HAP-1 (cell line): ENCODE results near the gene MCUB.
"Not testable (repeated sequence)": the region's sequence is repeated elsewhere in the genome, so short reads cannot be mapped to it uniquely, and the experiment has no call there.

ENCODE experiments used
- DNase-seq, 2 experiments: peaks; one replicate each; pipeline ENCODE4 v3.0.0-alpha.2; 2016 to 2020; ENCODE audit warnings: low spot score in 2 of 2
- H3K27me3 ChIP-seq: fragments of 250-450 bp; sonication (Bioruptor Pico); 2 replicates; pipeline ENCODE4 v1.5.1; 2020; ENCODE audit warnings: low read depth, mild to moderate bottlenecking, moderate library complexity
- H3K36me3 ChIP-seq: fragments of 250-450 bp; sonication (Bioruptor Pico); replicated peaks from 2 replicates; pipeline ENCODE4 v1.5.1; 2020; ENCODE audit warnings: mild to moderate bottlenecking
- H3K4me1 ChIP-seq: fragments of 250-450 bp; sonication (Bioruptor Pico); 2 replicates; pipeline ENCODE4 v1.5.1; 2020; ENCODE audit warnings: mild to moderate bottlenecking
- H3K4me3 ChIP-seq: fragments of 250-450 bp; sonication (Bioruptor Pico); 2 replicates; pipeline ENCODE4 v1.5.1; 2020; ENCODE audit warnings: mild to moderate bottlenecking, moderate library complexity
- H3K9me3 ChIP-seq: fragments of 250-450 bp; sonication (Bioruptor Pico); 2 replicates; pipeline ENCODE4 v1.5.1; 2020; ENCODE audit warnings: mild to moderate bottlenecking, moderate library complexity
- in situ Hi-C: fragments of 300-500 bp; cut with MboI; formaldehyde crosslinking; loops from 3 replicates; pipeline ENCODE4 v1.14.3; 2020; ENCODE audit warnings: low sequenced_read_pairs, inconsistent platforms, mixed read lengths

Gene MCUB, protein sequence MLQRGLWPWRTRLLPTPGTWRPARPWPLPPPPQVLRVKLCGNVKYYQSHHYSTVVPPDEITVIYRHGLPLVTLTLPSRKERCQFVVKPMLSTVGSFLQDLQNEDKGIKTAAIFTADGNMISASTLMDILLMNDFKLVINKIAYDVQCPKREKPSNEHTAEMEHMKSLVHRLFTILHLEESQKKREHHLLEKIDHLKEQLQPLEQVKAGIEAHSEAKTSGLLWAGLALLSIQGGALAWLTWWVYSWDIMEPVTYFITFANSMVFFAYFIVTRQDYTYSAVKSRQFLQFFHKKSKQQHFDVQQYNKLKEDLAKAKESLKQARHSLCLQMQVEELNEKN

DNA sequence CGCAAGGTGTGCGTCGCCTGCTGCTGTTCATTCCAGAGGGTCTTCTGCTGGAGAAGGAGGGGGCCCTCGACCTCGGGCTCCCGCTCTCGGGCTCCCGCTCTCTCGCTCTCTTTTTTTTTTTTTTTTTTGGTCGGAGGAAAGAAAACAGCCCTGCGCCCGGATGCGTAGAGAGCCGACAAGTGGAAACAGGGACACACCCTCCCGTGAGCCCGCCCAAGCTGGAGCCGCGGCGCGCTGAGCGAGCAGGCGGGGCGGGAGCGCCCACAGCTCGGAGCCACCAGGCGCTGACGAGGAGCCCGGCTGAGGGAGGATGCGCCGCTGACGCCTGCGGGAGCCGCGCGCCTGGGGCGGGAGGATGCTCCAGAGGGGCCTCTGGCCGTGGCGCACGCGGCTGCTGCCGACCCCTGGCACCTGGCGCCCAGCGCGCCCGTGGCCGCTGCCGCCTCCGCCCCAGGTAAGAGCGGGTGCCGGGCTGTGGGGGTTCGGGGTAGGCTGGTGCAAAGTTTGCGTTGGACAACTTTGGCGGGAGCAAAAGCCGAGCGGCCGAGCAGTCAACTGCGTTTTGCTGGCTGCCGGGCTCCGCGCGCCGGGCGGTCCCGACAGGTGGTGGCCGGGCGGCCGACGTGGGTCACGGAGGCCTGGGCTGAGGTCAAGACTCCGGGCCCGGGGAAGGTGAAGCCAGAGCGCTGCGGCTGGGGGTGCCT is at the start of gene MCUB:
Gene MCUB (plus strand): TSS at position 264 of the 704 bp plus-strand sequence. CDS start 92 bp downstream, at position 356.
- Histone ChIP-seq H3K9me3 (no peaks in the 10 kb centered on the region), H3K4me3 (peak within 1 kb of the TSS; percentile 55), H3K27me3 (no peaks in the 10 kb centered on the region), H3K4me1 (peaks cover 8% of the 10 kb centered on the region), H3K36me3 (no peaks in the 10 kb centered on the region)
- DNase-seq = peak; percentile 89 to 90
- in situ Hi-C loops = no loop called here

DNA sequence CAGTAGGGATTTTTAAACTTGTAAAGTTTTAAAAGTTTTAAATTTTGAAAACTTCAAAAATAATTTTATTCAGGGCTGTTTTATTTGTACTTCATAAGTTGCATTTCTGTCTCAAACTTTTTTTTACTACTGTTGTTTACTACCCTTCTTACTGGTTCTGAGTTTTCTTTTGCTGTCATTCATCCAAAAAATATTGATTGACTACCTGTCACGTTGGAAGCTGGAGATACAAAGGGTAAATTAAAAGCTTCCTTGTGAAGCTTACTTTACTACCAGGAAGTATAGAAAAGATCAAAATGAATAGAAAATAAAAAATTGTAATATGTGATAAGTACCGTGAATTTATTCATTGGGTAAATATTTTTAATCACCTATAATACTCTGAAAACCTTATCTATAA is 49.4 kb upstream of the MCUB start:
- no peak for DNase-seq
- Histone ChIP-seq H3K27me3 (no peaks in the 10 kb centered on the region), H3K4me1 (no peaks in the 10 kb centered on the region; the same call in 1 of the 2 replicates), H3K9me3 (no peaks in the 10 kb centered on the region), H3K4me3 (no peak overlapping the region), H3K36me3 (peaks cover 38% of the 10 kb centered on the region)
- in situ Hi-C loops = no loop called here

GRCh38 chr4:109511414-109511813 is 48.6 kb upstream of the MCUB start:
- H3K36me3 ChIP-seq = peaks cover 36% of the 10 kb centered on the region
- H3K4me3 ChIP-seq = no peak overlapping the region
- no peaks in the 10 kb centered on the region for H3K27me3 ChIP-seq
- DNase-seq = no peak
- in situ Hi-C loops = no loop called here
- H3K4me1 ChIP-seq = no peaks in the 10 kb centered on the region
- no peaks in the 10 kb centered on the region for H3K9me3 ChIP-seq

GRCh38 chr4:109513368-109513767 is 46.7 kb upstream of the MCUB start:
- DNase-seq, H3K9me3 ChIP-seq, in situ Hi-C loops, H3K27me3 ChIP-seq, H3K4me3 ChIP-seq, H3K4me1 ChIP-seq: not testable (repeated sequence)
- H3K36me3 ChIP-seq = peaks cover 42% of the 10 kb centered on the region

GRCh38 chr4:109532182-109532581 is 27.9 kb upstream of the MCUB start:
- no peak overlapping the region for H3K4me3 ChIP-seq
- in situ Hi-C loops = no loop called here
- no peaks in the 10 kb centered on the region for H3K4me1 ChIP-seq
- H3K9me3 ChIP-seq = no peaks in the 10 kb centered on the region
- H3K27me3 ChIP-seq = no peaks in the 10 kb centered on the region
- no peak for DNase-seq
- H3K36me3 ChIP-seq = peaks cover 54% of the 10 kb centered on the region

DNA sequence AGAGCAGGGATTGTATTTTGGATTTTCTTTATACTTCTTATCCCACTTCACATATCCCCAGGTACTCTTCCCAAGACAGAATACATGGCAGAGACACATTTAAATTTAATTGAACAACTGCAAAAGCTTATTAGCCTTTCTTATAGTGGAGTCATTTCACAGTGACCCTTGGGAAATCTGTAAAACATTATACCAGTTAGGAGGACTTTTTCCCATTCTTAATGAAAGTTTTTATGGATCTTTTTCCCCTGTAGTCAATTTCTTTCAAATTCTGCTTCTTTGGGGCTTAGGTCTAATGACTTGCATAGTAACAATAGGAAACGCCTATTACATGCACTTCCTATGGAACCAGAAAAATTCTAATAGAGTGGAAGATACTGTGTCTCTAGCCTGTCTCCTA is 14.6 kb upstream of the MCUB start:
- H3K4me3 ChIP-seq = no peak overlapping the region
- DNase-seq = no peak
- H3K36me3 ChIP-seq = no peaks in the 10 kb centered on the region
- H3K27me3 ChIP-seq = no peaks in the 10 kb centered on the region
- H3K9me3 ChIP-seq = no peaks in the 10 kb centered on the region
- H3K4me1 ChIP-seq = no peaks in the 10 kb centered on the region
- in situ Hi-C loops = no loop called here

- H3K27me3 ChIP-seq = no peaks in the 10 kb centered on the region
- no peaks in the 10 kb centered on the region for H3K36me3 ChIP-seq
- H3K4me3 ChIP-seq = no peak overlapping the region
- H3K9me3 ChIP-seq = no peaks in the 10 kb centered on the region
- in situ Hi-C loops = no loop called here
- DNase-seq = no peak
- H3K4me1 ChIP-seq = no peaks in the 10 kb centered on the region
Measured at GRCh38 chr4:109547394-109547793, 12.7 kb upstream of the MCUB start.

GRCh38 chr4:109548655-109549054 is 11.4 kb upstream of the MCUB start:
- DNase-seq = no peak
- Histone ChIP-seq H3K4me3 (no peak overlapping the region), H3K4me1 (no peaks in the 10 kb centered on the region), H3K36me3 (no peaks in the 10 kb centered on the region), H3K9me3 (no peaks in the 10 kb centered on the region), H3K27me3 (no peaks in the 10 kb centered on the region)
- in situ Hi-C loops = no loop called here

DNA sequence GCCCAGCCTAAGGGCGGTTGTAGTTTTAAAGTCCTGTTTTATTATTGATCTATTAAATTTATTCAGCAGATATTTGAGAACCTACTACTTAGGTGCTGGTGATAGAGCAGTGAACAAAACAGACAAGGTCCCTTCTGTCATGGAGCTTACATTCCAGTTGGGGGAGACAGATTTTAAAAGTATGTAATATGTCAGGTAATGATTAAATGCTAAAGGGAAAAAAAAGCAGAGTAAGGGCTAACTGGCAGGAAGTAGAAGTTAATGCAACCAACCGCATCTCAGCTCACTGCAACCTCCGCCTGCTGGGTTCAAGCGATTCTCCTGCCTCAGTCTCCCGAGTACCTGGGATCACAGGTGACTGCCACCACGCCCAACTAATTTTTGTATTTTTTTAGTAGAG is 7.8 kb upstream of the MCUB start:
- DNase-seq = no peak
- Histone ChIP-seq H3K36me3 (no peaks in the 10 kb centered on the region), H3K27me3 (no peaks in the 10 kb centered on the region), H3K9me3 (no peaks in the 10 kb centered on the region), H3K4me1 (no peaks in the 10 kb centered on the region), H3K4me3 (no peak overlapping the region)
- in situ Hi-C loops = no loop called here

GRCh38 chr4:109553130-109553529 is 6.9 kb upstream of the MCUB start:
- Histone ChIP-seq H3K36me3 (no peaks in the 10 kb centered on the region), H3K9me3 (no peaks in the 10 kb centered on the region), H3K4me3 (no peak overlapping the region), H3K27me3 (no peaks in the 10 kb centered on the region), H3K4me1 (no peaks in the 10 kb centered on the region)
- no peak for DNase-seq
- in situ Hi-C loops = no loop called here

GRCh38 chr4:109554971-109555370 is 5.1 kb upstream of the MCUB start:
- Histone ChIP-seq H3K9me3 (no peaks in the 10 kb centered on the region), H3K4me3 (no peak overlapping the region), H3K36me3 (no peaks in the 10 kb centered on the region), H3K4me1 (peaks cover 3% of the 10 kb centered on the region), H3K27me3 (no peaks in the 10 kb centered on the region)
- in situ Hi-C loops = no loop called here
- DNase-seq = no peak

DNA sequence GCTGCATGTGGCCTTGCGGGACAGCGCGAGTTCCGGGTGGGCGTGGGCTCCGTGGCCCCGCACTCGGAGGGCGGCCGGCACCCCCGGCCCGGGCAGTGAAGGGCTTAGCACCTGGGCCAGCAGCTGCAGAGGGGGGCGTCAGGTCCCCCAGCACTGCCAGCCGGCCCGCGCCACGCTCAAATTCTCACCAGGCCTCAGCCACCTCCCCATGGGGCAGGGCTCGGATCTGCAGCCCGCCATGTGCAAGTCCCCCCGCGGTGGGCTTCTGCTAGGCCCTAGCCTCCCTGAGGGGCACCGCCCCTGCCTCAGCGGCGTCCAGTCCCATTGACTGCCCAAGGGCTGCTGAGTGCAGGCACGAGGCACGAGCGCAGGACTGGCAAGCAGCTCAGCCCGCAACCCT is 2.6 kb upstream of the MCUB start:
- peaks cover 8% of the 10 kb centered on the region for H3K4me1 ChIP-seq
- DNase-seq = no peak
- no peak overlapping the region for H3K4me3 ChIP-seq
- no peaks in the 10 kb centered on the region for H3K27me3 ChIP-seq
- no peaks in the 10 kb centered on the region for H3K36me3 ChIP-seq
- in situ Hi-C loops = no loop called here
- no peaks in the 10 kb centered on the region for H3K9me3 ChIP-seq

- H3K4me1 ChIP-seq, H3K9me3 ChIP-seq, H3K27me3 ChIP-seq, in situ Hi-C loops, H3K4me3 ChIP-seq, H3K36me3 ChIP-seq: not testable (repeated sequence)
- peak in 1 of 2 experiments; percentile 42 for DNase-seq
Measured at GRCh38 chr4:109558095-109558494, 2.0 kb upstream of the MCUB start.

DNA sequence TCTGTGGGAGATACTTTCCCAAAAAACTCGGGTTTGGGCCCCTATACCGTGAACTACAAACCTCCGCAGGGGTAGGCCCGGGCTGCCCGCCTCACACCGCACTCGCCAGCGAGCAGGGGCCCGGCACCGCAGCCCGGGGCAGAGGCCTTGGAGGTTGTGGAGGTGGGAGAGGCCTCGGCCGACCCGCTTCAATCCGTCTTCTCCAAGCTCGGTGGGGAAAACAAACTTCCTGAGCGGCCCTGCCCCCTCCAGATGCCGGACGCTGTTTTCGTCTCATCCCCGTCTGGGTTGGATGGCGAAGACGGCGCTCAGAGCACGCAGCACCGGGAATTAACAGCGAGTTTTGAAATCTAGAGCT is 442 bp upstream of the MCUB start:
- Histone ChIP-seq H3K4me1 (peaks cover 8% of the 10 kb centered on the region), H3K9me3 (no peaks in the 10 kb centered on the region), H3K4me3 (peak overlapping the region; percentile 55), H3K36me3 (no peaks in the 10 kb centered on the region), H3K27me3 (no peaks in the 10 kb centered on the region)
- in situ Hi-C loops = no loop called here
- DNase-seq = peak; percentile 19 to 63
